ENCODE results near the gene LRRC18.

Gene LRRC18

DNA sequence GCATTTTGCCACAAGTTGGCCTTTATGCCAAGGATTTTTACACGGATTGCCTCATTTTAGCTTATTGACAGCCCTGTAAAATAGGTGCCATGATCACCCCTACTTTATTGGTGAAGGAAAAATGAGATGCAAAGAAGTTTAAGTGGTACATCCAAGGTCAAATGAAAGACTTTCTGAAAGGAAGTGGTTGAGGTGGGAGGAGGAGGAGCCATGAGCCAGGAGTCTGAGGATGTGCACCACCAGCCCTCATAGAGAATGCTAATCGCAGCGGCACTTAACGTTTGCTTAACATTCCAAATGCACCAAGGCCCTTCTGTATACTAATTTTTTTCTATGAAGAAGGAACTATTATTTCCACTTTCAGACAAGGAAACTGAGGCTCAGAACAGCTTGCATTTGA is 31.0 kb upstream of the LRRC18 start:
- Histone ChIP-seq H3K36me3 (ENCODE audit: control insufficient read depth, insufficient read depth, low read length) (no peaks in the 10 kb centered on the region), H3K9ac (no peak overlapping the region), H2AFZ (no peak overlapping the region), H3K27ac (no peak overlapping the region), H3K79me2 (no peaks in the 10 kb centered on the region), H3K4me2 (ENCODE audit: low read length) (no peak overlapping the region), H3K4me1 (no peaks in the 10 kb centered on the region), H3K4me3 (ENCODE audit: low read depth, low read length) (no peak overlapping the region), H3K27me3 (ENCODE audit: control insufficient read depth, insufficient read depth, low read length) (no peaks in the 10 kb centered on the region), H3K9me3 (ENCODE audit: control insufficient read depth, low read length) (no peaks in the 10 kb centered on the region)
- TF ChIP-seq CTCF (IDR thresholded peaks at IDR 0.05) = no peak

- Histone ChIP-seq H3K4me2 (ENCODE audit: low read length) (no peak overlapping the region), H3K27me3 (ENCODE audit: control insufficient read depth, insufficient read depth, low read length) (no peaks in the 10 kb centered on the region), H3K4me1 (no peaks in the 10 kb centered on the region), H3K27ac (no peak overlapping the region), H3K9ac (no peak overlapping the region), H3K4me3 (ENCODE audit: low read depth, low read length) (no peak overlapping the region), H2AFZ (no peak overlapping the region), H3K79me2 (no peaks in the 10 kb centered on the region), H3K36me3 (ENCODE audit: control insufficient read depth, insufficient read depth, low read length) (no peaks in the 10 kb centered on the region), H3K9me3 (ENCODE audit: control insufficient read depth, low read length) (no peaks in the 10 kb centered on the region)
- TF ChIP-seq CTCF (IDR thresholded peaks at IDR 0.05) = no peak
Observed at GRCh38 chr10:48970046-48970445, 30.4 kb upstream of the LRRC18 start.

- Histone ChIP-seq H3K36me3 (ENCODE audit: control insufficient read depth, insufficient read depth, low read length) (no peaks in the 10 kb centered on the region), H2AFZ (no peak overlapping the region), H3K4me1 (no peaks in the 10 kb centered on the region), H3K9me3 (ENCODE audit: control insufficient read depth, low read length) (no peaks in the 10 kb centered on the region), H3K4me3 (ENCODE audit: low read depth, low read length) (no peak overlapping the region), H3K9ac (no peak overlapping the region), H3K27me3 (ENCODE audit: control insufficient read depth, insufficient read depth, low read length) (no peaks in the 10 kb centered on the region), H3K27ac (no peak overlapping the region), H3K79me2 (no peaks in the 10 kb centered on the region), H3K4me2 (ENCODE audit: low read length) (no peak overlapping the region)
- TF ChIP-seq CTCF (IDR thresholded peaks at IDR 0.05) = no peak
Observed at GRCh38 chr10:48968036-48968435, 28.4 kb upstream of the LRRC18 start.

GRCh38 chr10:48965460-48965859 is 25.8 kb upstream of the LRRC18 start:
- Histone ChIP-seq H3K27me3 (ENCODE audit: control insufficient read depth, insufficient read depth, low read length) (no peaks in the 10 kb centered on the region), H3K4me2 (ENCODE audit: low read length) (no peak overlapping the region), H3K4me1 (no peaks in the 10 kb centered on the region), H3K4me3 (ENCODE audit: low read depth, low read length) (no peak overlapping the region), H3K79me2 (no peaks in the 10 kb centered on the region), H2AFZ (no peak overlapping the region), H3K9ac (no peak overlapping the region), H3K9me3 (ENCODE audit: control insufficient read depth, low read length) (no peaks in the 10 kb centered on the region), H3K36me3 (ENCODE audit: control insufficient read depth, insufficient read depth, low read length) (no peaks in the 10 kb centered on the region), H3K27ac (no peak overlapping the region)
- no peak for TF ChIP-seq CTCF (IDR thresholded peaks at IDR 0.05)

- no peaks in the 10 kb centered on the region for H3K36me3 ChIP-seq (ENCODE audit: control insufficient read depth, insufficient read depth, low read length)
- H2AFZ ChIP-seq = no peak overlapping the region
- H3K4me2 ChIP-seq (ENCODE audit: low read length) = no peak overlapping the region
- H3K9me3 ChIP-seq (ENCODE audit: control insufficient read depth, low read length) = no peaks in the 10 kb centered on the region
- no peaks in the 10 kb centered on the region for H3K4me1 ChIP-seq
- no peaks in the 10 kb centered on the region for H3K27me3 ChIP-seq (ENCODE audit: control insufficient read depth, insufficient read depth, low read length)
- no peak overlapping the region for H3K27ac ChIP-seq
- H3K79me2 ChIP-seq = no peaks in the 10 kb centered on the region
- no peak overlapping the region for H3K9ac ChIP-seq
- no peak for TF ChIP-seq CTCF (IDR thresholded peaks at IDR 0.05)
- no peak overlapping the region for H3K4me3 ChIP-seq (ENCODE audit: low read depth, low read length)
Observed at GRCh38 chr10:48964038-48964437, 24.4 kb upstream of the LRRC18 start.
